DOHH2 (cell line): Measurements from ENCODE around the gene ANKRD39.

Source experiments
- H3F3A ChIP-seq: fragments of 200-600 bp; sonication (generic), shearing (Covaris generic); 2 replicates; pipeline ENCODE4 v1.6.0; 2016; ENCODE audit warnings: antibody characterized with exemption, mild to moderate bottlenecking; ENCODE audit not compliant: control insufficient read depth, insufficient read depth
- H3K27ac ChIP-seq: fragments of 200-600 bp; sonication (generic); 2 replicates; pipeline ENCODE4 v1.5.1; 2014; ENCODE audit warnings: low read depth, mild to moderate bottlenecking, low read length, moderate library complexity
- H3K27me3 ChIP-seq: fragments of 200-600 bp; sonication (generic); 2 replicates; pipeline ENCODE4 v1.6.1; 2014; ENCODE audit warnings: mild to moderate bottlenecking, low read length, mixed read lengths; ENCODE audit not compliant: control insufficient read depth
- H3K36me3 ChIP-seq: fragments of 200-600 bp; sonication (generic); 2 replicates; pipeline ENCODE4 v1.6.1; 2014; ENCODE audit warnings: mild to moderate bottlenecking, low read length, moderate library complexity, mixed read lengths; ENCODE audit not compliant: control insufficient read depth
- H3K4me1 ChIP-seq: fragments of 200-600 bp; sonication (generic); 2 replicates; pipeline ENCODE4 v1.6.1; 2014; ENCODE audit warnings: mild to moderate bottlenecking, low read length, mixed read lengths; ENCODE audit not compliant: control insufficient read depth
- H3K4me2 ChIP-seq: fragments of 200-600 bp; sonication (generic); 2 replicates; pipeline ENCODE4 v1.6.0; 2014; ENCODE audit warnings: mild to moderate bottlenecking, low read length, moderate library complexity
- H3K4me3 ChIP-seq: fragments of 200-600 bp; sonication (generic); 2 replicates; pipeline ENCODE4 v1.5.1; 2014; ENCODE audit warnings: mild to moderate bottlenecking, low read length, mixed read lengths
- H3K79me2 ChIP-seq: fragments of 200-600 bp; sonication (generic); 2 replicates; pipeline ENCODE4 v1.6.1; 2014; ENCODE audit warnings: mild to moderate bottlenecking, low read length, mixed read lengths; ENCODE audit not compliant: control insufficient read depth
- H3K9me2 ChIP-seq: fragments of 200-600 bp; sonication (generic); replicated peaks from 2 replicates; pipeline ENCODE4 v1.6.1; 2014; ENCODE audit warnings: mild to moderate bottlenecking, low read length, mixed read lengths; ENCODE audit not compliant: control insufficient read depth
- H3K9me3 ChIP-seq: fragments of 200-600 bp; sonication (generic); 2 replicates; pipeline ENCODE4 v1.6.1; 2014; ENCODE audit warnings: antibody characterized with exemption, low read length, mixed read lengths; ENCODE audit not compliant: control insufficient read depth, insufficient read depth
- H4K20me1 ChIP-seq: fragments of 200-600 bp; sonication (generic); 2 replicates; pipeline ENCODE4 v1.6.0; 2014; ENCODE audit warnings: low read depth, mild to moderate bottlenecking, antibody characterized with exemption, low read length, moderate library complexity; ENCODE audit not compliant: control insufficient read depth, insufficient read depth
- CTCF ChIP-seq: fragments of 200-600 bp; sonication (generic); IDR thresholded peaks from one replicate; pipeline ENCODE4 v1.5.1; 2014; ENCODE audit warnings: antibody characterized with exemption, mild to moderate bottlenecking, low read depth, low read length; ENCODE audit not compliant: poor library complexity, severe bottlenecking
- EZH2phosphoT487 ChIP-seq: fragments of 200-600 bp; sonication (generic); IDR thresholded peaks from 2 replicates; pipeline ENCODE4 v1.6.1; 2017; ENCODE audit warnings: borderline replicate concordance, mild to moderate bottlenecking, antibody characterized with exemption, low read length, moderate library complexity, mixed read lengths

The ANKRD39 gene

DNA sequence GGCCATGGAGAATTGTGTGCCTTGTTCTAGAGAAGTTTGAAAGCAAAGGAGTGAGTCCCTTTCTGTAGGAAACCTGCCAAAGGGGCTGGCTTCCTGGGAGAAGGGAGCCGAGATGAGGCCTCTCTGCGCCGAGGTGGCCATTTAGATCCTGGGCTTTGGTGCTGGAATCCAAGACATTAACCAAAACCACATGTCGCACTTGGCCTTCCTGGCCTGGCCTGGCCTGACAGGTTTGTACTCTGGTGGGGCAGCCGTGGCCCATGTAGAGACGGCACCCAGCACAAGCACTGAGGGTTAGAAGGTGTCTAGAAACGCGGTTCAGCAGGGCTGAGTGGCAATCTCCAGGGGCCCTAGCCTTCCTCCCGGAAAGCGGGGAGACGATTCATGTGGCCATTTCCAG, 34.6 kb downstream of the ANKRD39 start:
- Histone ChIP-seq H3K4me3 (no peak overlapping the region), H3K9me3 (no peaks in the 10 kb centered on the region), H4K20me1 (peaks cover 18% of the 10 kb centered on the region; the same call in 1 of the 2 replicates), H3K79me2 (peaks cover 67% of the 10 kb centered on the region), H3K9me2 (no peaks in the 10 kb centered on the region), H3F3A (no peaks in the 10 kb centered on the region), H3K4me1 (peaks cover 28% of the 10 kb centered on the region), H3K4me2 (no peak overlapping the region), H3K36me3 (peaks cover 70% of the 10 kb centered on the region), H3K27ac (no peak overlapping the region), H3K27me3 (no peaks in the 10 kb centered on the region)
- TF ChIP-seq EZH2phosphoT487 (no peak), CTCF (no peak)

DNA sequence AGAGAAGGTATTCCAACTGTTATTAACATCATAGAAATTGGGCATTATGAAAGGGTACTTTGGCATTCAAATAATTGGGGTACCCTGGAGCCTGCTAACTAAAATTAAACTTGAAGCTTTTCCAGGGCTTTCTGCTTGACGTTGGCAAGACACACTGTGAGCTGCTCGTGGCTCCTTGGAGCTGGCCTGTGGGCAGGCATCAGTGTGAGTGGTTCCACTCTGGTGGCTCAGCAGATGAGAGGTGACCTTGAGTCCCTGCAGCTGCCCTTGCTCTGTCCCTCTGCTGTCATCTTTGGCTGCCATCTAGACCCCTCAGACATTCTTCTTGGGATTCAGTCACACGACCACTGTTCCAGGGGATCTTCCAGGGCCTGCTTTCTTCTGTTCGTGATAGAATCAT, 35.0 kb downstream of the ANKRD39 start:
- peaks cover 69% of the 10 kb centered on the region for H3K36me3 ChIP-seq
- peaks cover 22% of the 10 kb centered on the region for H4K20me1 ChIP-seq
- H3K79me2 ChIP-seq: peaks cover 71% of the 10 kb centered on the region

DNA sequence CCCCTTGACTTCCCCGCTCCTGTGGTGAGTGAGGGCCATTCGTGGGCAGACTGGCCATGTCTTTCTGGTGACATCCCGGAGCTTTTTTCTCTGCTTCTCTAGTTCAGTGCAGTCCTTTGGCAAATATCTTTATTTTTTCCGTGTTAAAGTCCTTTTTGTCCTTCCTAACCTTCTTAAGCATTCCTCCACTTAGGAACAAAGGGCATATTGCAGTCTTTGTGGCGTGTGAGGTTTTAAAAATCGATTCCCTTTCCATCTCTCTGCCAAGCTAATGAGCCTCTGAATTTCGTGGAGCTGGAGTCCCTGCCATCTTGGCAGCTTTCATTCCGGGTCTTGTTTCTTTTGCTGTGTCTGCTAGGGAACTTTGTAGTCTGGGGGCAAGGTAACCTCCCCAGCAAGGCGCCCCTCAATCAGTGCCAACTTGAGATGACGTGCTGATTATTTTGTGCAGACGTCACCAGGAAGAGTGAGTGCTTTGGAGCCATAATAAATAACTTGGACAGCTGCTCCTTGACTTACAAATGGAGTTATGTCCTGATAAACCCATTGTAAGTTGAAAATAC, 36.6 kb downstream of the ANKRD39 start:
- Histone ChIP-seq H3K27me3 (no peaks in the 10 kb centered on the region), H3K4me1 (peaks cover 40% of the 10 kb centered on the region), H3K9me2 (no peaks in the 10 kb centered on the region), H3K36me3 (peaks cover 65% of the 10 kb centered on the region), H3K9me3 (no peaks in the 10 kb centered on the region), H3K79me2 (peaks cover 80% of the 10 kb centered on the region), H3K4me3 (no peak overlapping the region), H3K4me2 (0 out of 2 replicates have a peak overlapping the region, but pooled peaks have one; percentile 92), H4K20me1 (peaks cover 28% of the 10 kb centered on the region), H3K27ac (no peak overlapping the region), H3F3A (no peaks in the 10 kb centered on the region)
- TF ChIP-seq CTCF (no peak), EZH2phosphoT487 (no peak)

More for the DNA sequence above, 35.0 kb downstream of the ANKRD39 start:
- Histone ChIP-seq H3K9me2 (no peaks in the 10 kb centered on the region), H3K4me2 (no peak overlapping the region), H3K4me3 (no peak overlapping the region), H3F3A (no peaks in the 10 kb centered on the region), H3K27me3 (no peaks in the 10 kb centered on the region), H3K27ac (no peak overlapping the region), H3K4me1 (peaks cover 33% of the 10 kb centered on the region), H3K9me3 (no peaks in the 10 kb centered on the region)
- no peak for TF ChIP-seq EZH2phosphoT487
- TF ChIP-seq CTCF: no peak
